PC-3 (cell line): ENCODE results near the gene HNF4A. TPM values are rescaled to one million over a fixed set of nuclear protein-coding genes. Genes with fewer than 3 reads are reported as not detected.

Experiments used
- ATAC-seq: fragments of 200-7000 bp; cut with Tn5 transposase; 2 replicates; pipeline ENCODE4 v1.9.1; 2020; ENCODE audit warnings: mild to moderate bottlenecking, moderate library complexity
- BruUV-seq: library from RNA; stranded (reverse); fragments of 400-500 nt; replicated peaks from 2 replicates; lab custom pipeline; 2021; lab: Mats Ljungman, UMichigan
- CTCF ChIA-PET: fragments of 300-600 bp; sonication (Branson Sonifier 250); formaldehyde crosslinking; loops from one replicate; lab custom pipeline; 2022; ENCODE audit warnings: antibody characterized with exemption; lab: Charles Lee
- POLR2A ChIA-PET: fragments of 300-600 bp; sonication (Branson Sonifier 250); formaldehyde crosslinking; loops from one replicate; lab custom pipeline; 2022; ENCODE audit warnings: antibody characterized with exemption; ENCODE audit not compliant: unreplicated experiment; lab: Charles Lee
- DNase-seq: peaks from one replicate; pipeline ENCODE4 v3.0.0-alpha.2; 2015
- H2AFZ ChIP-seq: fragments of 300-600 bp; sonication (generic); 2 replicates; pipeline ENCODE4 v1.6.0; 2016; ENCODE audit warnings: antibody characterized with exemption, low read length
- H3F3A ChIP-seq: fragments of 300-600 bp; sonication (generic); one replicate; pipeline ENCODE4 v1.6.0; 2017; ENCODE audit warnings: antibody characterized with exemption, low read length, control low read depth, mild to moderate bottlenecking; ENCODE audit not compliant: unreplicated experiment
- H3K27ac ChIP-seq: fragments of 300-600 bp; sonication (generic); 2 replicates; pipeline ENCODE4 v1.5.1; 2016; ENCODE audit warnings: mild to moderate bottlenecking, low read length
- H3K27me3 ChIP-seq: fragments of 300-600 bp; sonication (generic); 2 replicates; pipeline ENCODE4 v1.6.1; 2016; ENCODE audit warnings: low read length, mixed read lengths
- H3K36me3 ChIP-seq: fragments of 300-600 bp; sonication (generic); 2 replicates; pipeline ENCODE4 v1.6.1; 2016; ENCODE audit warnings: low read depth, mixed run types, low read length, mixed read lengths
- H3K4me1 ChIP-seq: fragments of 300-600 bp; sonication (generic); 2 replicates; pipeline ENCODE4 v1.5.1; 2016; ENCODE audit warnings: low read length; ENCODE audit not compliant: insufficient read depth
- H3K4me2 ChIP-seq: fragments of 300-600 bp; sonication (generic); 2 replicates; pipeline ENCODE4 v1.6.0; 2016; ENCODE audit warnings: low read length
- H3K4me3 ChIP-seq: fragments of 300-600 bp; sonication (generic); 2 replicates; pipeline ENCODE4 v1.5.1; 2016; ENCODE audit warnings: mild to moderate bottlenecking, low read length, mixed read lengths
- H3K79me2 ChIP-seq: fragments of 300-600 bp; sonication (generic); 2 replicates; pipeline ENCODE4 v1.6.1; 2017; ENCODE audit warnings: low read length, mixed read lengths
- H3K9ac ChIP-seq: fragments of 300-600 bp; sonication (generic); 2 replicates; pipeline ENCODE4 v1.6.0; 2016; ENCODE audit warnings: mild to moderate bottlenecking, low read length
- H3K9me2 ChIP-seq: fragments of 300-600 bp; sonication (generic); replicated peaks from 2 replicates; pipeline ENCODE4 v1.6.1; 2016; ENCODE audit warnings: mixed run types, low read length, mixed read lengths
- H3K9me3 ChIP-seq: fragments of 300-600 bp; sonication (generic); 2 replicates; pipeline ENCODE4 v1.6.1; 2016; ENCODE audit warnings: low read length, mixed read lengths
- H4K20me1 ChIP-seq: fragments of 300-600 bp; sonication (generic); 2 replicates; pipeline ENCODE4 v1.6.1; 2016; ENCODE audit warnings: low read length, mixed read lengths
- EZH2 ChIP-seq: fragments of 300-600 bp; sonication (generic); IDR thresholded peaks from one replicate; pipeline ENCODE4 v1.6.1; 2017; ENCODE audit warnings: antibody characterized with exemption, mild to moderate bottlenecking, low read length; ENCODE audit not compliant: unreplicated experiment
- EZH2phosphoT487 ChIP-seq: fragments of 300-600 bp; sonication (generic); IDR thresholded peaks from 2 replicates; pipeline ENCODE4 v1.6.1; 2018; ENCODE audit warnings: mild to moderate bottlenecking, antibody characterized with exemption, low read length, borderline replicate concordance
- intact Hi-C: fragments of 100-400 bp; cut with micrococcal nuclease; formaldehyde crosslinking; loops from 2 replicates; pipeline ENCODE4 v1.9.0; 2023
- total RNA-seq: library from RNA; depleted of rRNA; stranded (reverse); fragments of >200 nt; gene quantifications from 2 replicates; pipeline ENCODE4 v1.2.3, GENCODE V29; 2014
- TF ChIP-seq, protein P1 (sequence below): fragments of 300-600 bp; sonication (generic); conservative IDR thresholded peaks from 2 replicates; pipeline ENCODE4 v1.5.1; 2017; ENCODE audit warnings: antibody characterized with exemption, low read depth, mild to moderate bottlenecking, low read length

Gene HNF4A
- total RNA-seq, 1 experiment from 2014 or later, result not detected

DNA sequence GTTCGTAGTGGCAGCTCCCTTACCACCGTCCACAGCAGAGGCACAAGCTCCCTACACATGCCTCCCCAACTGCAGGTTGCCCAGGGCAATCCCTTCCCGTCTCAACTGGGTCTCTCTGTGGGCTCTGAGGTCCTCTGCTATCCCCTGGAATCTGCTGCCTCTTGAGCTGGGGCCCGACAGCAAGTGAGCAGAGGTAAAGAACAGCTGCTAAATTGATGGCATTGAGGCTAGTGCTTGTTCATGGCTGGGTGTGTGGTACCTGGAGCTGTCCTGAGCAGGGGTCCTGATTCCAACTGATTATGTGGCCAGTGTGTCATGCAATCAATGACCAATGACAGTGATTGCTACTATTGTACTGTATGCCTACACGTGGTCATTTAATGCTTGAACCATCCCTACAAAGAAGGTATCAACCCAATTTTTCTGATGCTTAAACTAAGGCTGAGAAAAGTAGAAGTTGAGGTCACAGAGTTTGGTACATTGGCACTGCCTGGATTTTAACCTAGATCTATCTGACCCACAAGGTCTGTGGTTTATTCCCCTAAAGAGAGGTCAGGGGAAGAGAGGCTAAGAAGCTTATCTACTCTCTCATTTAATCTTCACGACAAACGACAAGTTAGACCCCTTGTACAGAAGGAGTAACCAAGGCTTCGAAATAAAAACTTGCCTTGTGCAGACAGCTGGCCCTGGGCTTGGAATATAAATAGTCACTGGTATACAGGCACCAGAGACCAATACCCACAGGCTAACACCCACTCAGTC, 41.1 kb downstream of the HNF4A start:
- Histone ChIP-seq H3K9me2 (no peaks in the 10 kb centered on the region), H3F3A (no peaks in the 10 kb centered on the region), H3K36me3 (no peaks in the 10 kb centered on the region), H3K27ac (no peak overlapping the region), H3K9ac (no peak overlapping the region), H3K9me3 (no peaks in the 10 kb centered on the region), H3K4me1 (peaks cover 12% of the 10 kb centered on the region), H2AFZ (no peak overlapping the region), H4K20me1 (no peaks in the 10 kb centered on the region), H3K79me2 (no peaks in the 10 kb centered on the region), H3K4me3 (no peak overlapping the region), H3K27me3 (no peaks in the 10 kb centered on the region), H3K4me2 (no peak overlapping the region)
- BruUV-seq, result no TSS peak
- no peak for ATAC-seq
- DNase-seq, result no peak
- no peak for TF ChIP-seq EZH2
- TF ChIP-seq, protein P1, sequence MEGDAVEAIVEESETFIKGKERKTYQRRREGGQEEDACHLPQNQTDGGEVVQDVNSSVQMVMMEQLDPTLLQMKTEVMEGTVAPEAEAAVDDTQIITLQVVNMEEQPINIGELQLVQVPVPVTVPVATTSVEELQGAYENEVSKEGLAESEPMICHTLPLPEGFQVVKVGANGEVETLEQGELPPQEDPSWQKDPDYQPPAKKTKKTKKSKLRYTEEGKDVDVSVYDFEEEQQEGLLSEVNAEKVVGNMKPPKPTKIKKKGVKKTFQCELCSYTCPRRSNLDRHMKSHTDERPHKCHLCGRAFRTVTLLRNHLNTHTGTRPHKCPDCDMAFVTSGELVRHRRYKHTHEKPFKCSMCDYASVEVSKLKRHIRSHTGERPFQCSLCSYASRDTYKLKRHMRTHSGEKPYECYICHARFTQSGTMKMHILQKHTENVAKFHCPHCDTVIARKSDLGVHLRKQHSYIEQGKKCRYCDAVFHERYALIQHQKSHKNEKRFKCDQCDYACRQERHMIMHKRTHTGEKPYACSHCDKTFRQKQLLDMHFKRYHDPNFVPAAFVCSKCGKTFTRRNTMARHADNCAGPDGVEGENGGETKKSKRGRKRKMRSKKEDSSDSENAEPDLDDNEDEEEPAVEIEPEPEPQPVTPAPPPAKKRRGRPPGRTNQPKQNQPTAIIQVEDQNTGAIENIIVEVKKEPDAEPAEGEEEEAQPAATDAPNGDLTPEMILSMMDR, result no peak
- TF ChIP-seq EZH2phosphoT487, result no peak
- intact Hi-C loops, result no loop called here
- ChIA-PET POLR2A (no interaction called here), CTCF (no interaction called here)

DNA sequence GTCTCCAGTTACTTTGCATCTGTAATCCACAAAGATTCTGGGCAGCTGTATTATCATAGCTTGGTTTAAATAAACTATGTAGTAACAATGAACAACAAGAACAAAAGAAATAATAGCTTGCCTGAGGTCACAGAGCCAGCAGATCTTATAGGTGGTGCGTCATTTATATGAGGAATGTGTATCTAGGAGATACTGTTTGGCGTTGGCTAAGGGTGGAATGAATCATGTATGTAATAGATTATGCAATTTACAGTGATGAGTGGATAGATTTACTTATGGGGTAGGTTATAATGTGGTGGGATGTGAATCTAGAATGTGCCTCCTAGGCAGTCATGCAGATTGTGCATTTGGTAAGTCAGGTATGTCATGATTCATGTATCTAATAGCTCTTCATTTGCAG, 42.8 kb downstream of the HNF4A start:
- Histone ChIP-seq H3K27me3 (no peaks in the 10 kb centered on the region), H3K4me2 (no peak overlapping the region), H2AFZ (no peak overlapping the region), H3K36me3 (no peaks in the 10 kb centered on the region), H3K79me2 (no peaks in the 10 kb centered on the region), H4K20me1 (no peaks in the 10 kb centered on the region), H3K4me1 (peaks cover 12% of the 10 kb centered on the region), H3K27ac (peak overlapping the region; percentile 33), H3F3A (no peaks in the 10 kb centered on the region), H3K4me3 (no peak overlapping the region), H3K9me2 (no peaks in the 10 kb centered on the region), H3K9ac (no peak overlapping the region), H3K9me3 (no peaks in the 10 kb centered on the region)
- CTCF ChIA-PET, result interaction anchor here (0.5 to 0.7 kb wide), 3 partner anchors 47 to 133 kb away, joined by 3 to 4 read pairs (median 3); no protein-coding TSS in a partner anchor
- TF ChIP-seq EZH2 (no peak), EZH2phosphoT487 (no peak)
- TF ChIP-seq, protein P1, result no peak
- peak; percentile 94 for ATAC-seq
- intact Hi-C loops, result no loop called here
- no TSS peak for BruUV-seq
- POLR2A ChIA-PET, result no interaction called here
- peak; percentile 93 for DNase-seq

DNA sequence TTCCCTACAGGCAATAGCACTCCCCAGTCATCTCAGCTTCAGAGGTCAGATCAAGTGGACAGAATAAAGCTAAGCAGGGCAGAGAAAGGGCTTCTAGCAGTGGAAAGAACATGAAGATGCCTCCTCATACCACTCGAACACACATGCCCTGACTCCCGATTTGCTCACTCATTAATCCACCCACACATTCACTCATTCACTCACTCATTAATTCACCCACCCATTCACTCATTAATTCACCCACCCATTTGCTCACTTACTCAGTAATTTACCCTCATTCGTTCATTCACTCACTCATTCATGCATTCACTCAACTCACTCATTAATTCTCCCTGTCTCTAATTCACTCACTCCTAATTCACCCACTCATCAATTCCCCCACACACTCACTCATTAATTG, 43.9 kb downstream of the HNF4A start:
- TF ChIP-seq EZH2 (no peak), EZH2phosphoT487 (no peak)
- TF ChIP-seq, protein P1, result no peak
- no peak overlapping the region for H3K4me2 ChIP-seq
- no peaks in the 10 kb centered on the region for H3K27me3 ChIP-seq
- intact Hi-C loops, result no loop called here
- no peaks in the 10 kb centered on the region for H4K20me1 ChIP-seq
- H2AFZ ChIP-seq, result no peak overlapping the region
- ChIA-PET POLR2A (no interaction called here), CTCF (interaction anchor here (0.6 kb wide), 1 partner anchor 8 kb away, joined by 5 read pairs; no protein-coding TSS in a partner anchor)
- DNase-seq (no peak), ATAC-seq (no peak)
- H3K27ac ChIP-seq, result no peak overlapping the region
- no TSS peak for BruUV-seq
- no peaks in the 10 kb centered on the region for H3K79me2 ChIP-seq
- no peaks in the 10 kb centered on the region for H3K9me3 ChIP-seq
- H3F3A ChIP-seq, result no peaks in the 10 kb centered on the region
- no peak overlapping the region for H3K4me3 ChIP-seq
- H3K9me2 ChIP-seq, result no peaks in the 10 kb centered on the region
- peaks cover 12% of the 10 kb centered on the region for H3K4me1 ChIP-seq
- H3K9ac ChIP-seq, result no peak overlapping the region
- H3K36me3 ChIP-seq, result no peaks in the 10 kb centered on the region
